LNCAP (cell line): ENCODE measurements around the gene BTBD17.

ENCODE experiments used
- CTCF ChIP-seq: fragments of 450-650 bp; IDR thresholded peaks from 2 replicates; pipeline ENCODE4 v1.5.1; 2017; ENCODE audit warnings: mild to moderate bottlenecking

BTBD17 gene

GRCh38 chr17:74328487-74328886, 33.2 kb downstream of the BTBD17 start:
- TF ChIP-seq CTCF, result no peak

- TF ChIP-seq CTCF, result no peak
Observed at GRCh38 chr17:74326506-74326905, 35.2 kb downstream of the BTBD17 start.

GRCh38 chr17:74325743-74326379, 35.8 kb downstream of the BTBD17 start, which contains the start of gene KIF19:
KIF19 (plus strand) TSS chr17:74326226; CDS start chr17:74326350, 124 bp downstream.
- TF ChIP-seq CTCF, result no peak

GRCh38 chr17:74325376-74325742, 36.3 kb downstream of the BTBD17 start:
- no peak for TF ChIP-seq CTCF

GRCh38 chr17:74324521-74324920, 37.1 kb downstream of the BTBD17 start:
- no peak for TF ChIP-seq CTCF

GRCh38 chr17:74318391-74318790, 43.3 kb downstream of the BTBD17 start:
- TF ChIP-seq CTCF, result no peak

GRCh38 chr17:74317071-74317470, 44.6 kb downstream of the BTBD17 start:
- no peak for TF ChIP-seq CTCF

- TF ChIP-seq CTCF, result no peak
Observed at GRCh38 chr17:74316220-74316619, 45.4 kb downstream of the BTBD17 start.
